ENCODE measurements around the gene NEDD4L.

- TF ChIP-seq PATZ1 (CRISPR knock-in tag; IDR thresholded peaks at IDR 0.05; ENCODE audit: borderline replicate concordance) (no peak), ISL1 (CRISPR knock-in tag; IDR thresholded peaks at IDR 0.05) (no peak), ZFP30 (CRISPR knock-in tag; IDR thresholded peaks at IDR 0.05) (no peak), CREB5 (CRISPR knock-in tag; IDR thresholded peaks at IDR 0.05; ENCODE audit: low read depth) (no peak), GLIS3 (CRISPR knock-in tag; IDR thresholded peaks at IDR 0.05) (no peak), TCF4 (CRISPR knock-in tag; IDR thresholded peaks at IDR 0.05; ENCODE audit: borderline replicate concordance) (no peak), ESRRG (CRISPR knock-in tag; IDR thresholded peaks at IDR 0.05) (no peak)
Observed at GRCh38 chr18:58049000-58049688, 5.1 kb downstream of the NEDD4L start.
